HCT116 (cell line): ENCODE results near the gene ADGRD1. TPM values are rescaled to one million over a fixed set of nuclear protein-coding genes. Genes with fewer than 3 reads are reported as not detected.

Experiments used
- ATAC-seq: fragments of 200-7000 bp; cut with Tn5 transposase; 2 replicates; pipeline ENCODE4 v1.9.1; 2020; ENCODE audit warnings: mild to moderate bottlenecking, moderate library complexity
- BruUV-seq: library from RNA; stranded (reverse); fragments of 400-500 nt; replicated peaks from 2 replicates; lab custom pipeline; 2021; lab: Mats Ljungman, UMichigan
- CTCF ChIA-PET: fragments of 300-600 bp; sonication (Branson Sonifier 250); formaldehyde crosslinking; loops from one replicate; lab custom pipeline; 2021; ENCODE audit warnings: antibody characterized with exemption; lab: Charles Lee
- POLR2A ChIA-PET: fragments of 300-600, 350-600 bp; sonication (Branson Sonifier 250); formaldehyde crosslinking; loops from one replicate; lab custom pipeline; 2021; ENCODE audit warnings: antibody characterized with exemption; lab: Charles Lee
- RAD21 ChIA-PET, 2 experiments: fragments of 300-600 bp; sonication (Branson Sonifier 250); formaldehyde crosslinking; loops; one replicate each; lab custom pipeline; 2023; ENCODE audit warnings: low total read pairs in 2 of 2; ENCODE audit not compliant: uncharacterized antibody in 2 of 2, unreplicated experiment in 2 of 2, low non-redundant PET in 1 of 2; lab: Charles Lee
- DNase-seq: peaks from one replicate; pipeline ENCODE4 v3.0.0-alpha.2; 2010; ENCODE audit warnings: low read depth, low spot score
- H2AFZ ChIP-seq: fragments of 200-600 bp; shearing (Covaris generic), sonication (generic); 2 replicates; pipeline ENCODE4 v1.6.1; 2017; ENCODE audit warnings: low read depth, mixed run types, mixed read lengths, antibody characterized with exemption, low read length; ENCODE audit not compliant: poor library complexity, severe bottlenecking
- H3K27ac ChIP-seq: 2 replicates; pipeline ENCODE4 v1.5.1; 2012; ENCODE audit warnings: low read depth, low read length
- H3K27me3 ChIP-seq: fragments of 200-600 bp; sonication (generic); 2 replicates; pipeline ENCODE4 v1.6.1; 2016; ENCODE audit warnings: mixed run types, low read length, mixed read lengths; ENCODE audit not compliant: insufficient read depth
- H3K36me3 ChIP-seq, 2 experiments: fragments of 200-500 bp in 1 of 2; fragments of 200-600 bp in 1 of 2; sonication (Bioruptor generic) in 1 of 2; sonication (generic) in 1 of 2; 2 replicates each; pipeline versions ENCODE4 v1.5.1 to v1.6.1; 2014 to 2016; ENCODE audit warnings: low read length in 2 of 2, inconsistent platforms in 1 of 2, mixed read lengths in 1 of 2, mixed run types in 1 of 2; ENCODE audit not compliant: insufficient read depth in 2 of 2, control insufficient read depth in 1 of 2
- H3K4me1 ChIP-seq, 2 experiments: fragments of 200-600 bp in 1 of 2; sonication (generic) in 1 of 2; 2 replicates each; pipeline versions ENCODE4 v1.5.1 to v1.6.1; 2012 to 2017; ENCODE audit warnings: low read length in 2 of 2, inconsistent platforms in 1 of 2, mild to moderate bottlenecking in 1 of 2, mixed read lengths in 1 of 2, mixed run types in 1 of 2, moderate library complexity in 1 of 2; ENCODE audit not compliant: insufficient read depth in 2 of 2, control insufficient read depth in 1 of 2
- H3K4me2 ChIP-seq: fragments of 200-600 bp; sonication (generic); 2 replicates; pipeline ENCODE4 v1.6.1; 2017; ENCODE audit warnings: mixed run types, low read length, mixed read lengths
- H3K4me3 ChIP-seq, 2 experiments: fragments of 200-600 bp in 1 of 2; sonication (generic) in 1 of 2; replicated peaks in 1 of 2; 2 replicates each; pipeline ENCODE4 v1.5.1; 2011 to 2016; ENCODE audit warnings: low read length in 2 of 2, control low read depth in 1 of 2, low read depth in 1 of 2, mild to moderate bottlenecking in 1 of 2, mixed read lengths in 1 of 2, mixed run types in 1 of 2
- H3K79me2 ChIP-seq: fragments of 200-600 bp; sonication (generic); 2 replicates; pipeline ENCODE4 v1.6.1; 2017; ENCODE audit warnings: mild to moderate bottlenecking, mixed run types, low read length, moderate library complexity, mixed read lengths; ENCODE audit not compliant: insufficient read depth
- H3K9ac ChIP-seq: fragments of 200-600 bp; sonication (generic); 2 replicates; pipeline ENCODE4 v1.6.1; 2016; ENCODE audit warnings: low read length, mixed read lengths
- H3K9me2 ChIP-seq: fragments of 200-600 bp; sonication (generic), shearing (Covaris generic); 2 replicates; pipeline ENCODE4 v1.6.1; 2017; ENCODE audit warnings: mixed run types, mild to moderate bottlenecking, moderate library complexity; ENCODE audit not compliant: insufficient read depth
- H3K9me3 ChIP-seq, 2 experiments: fragments of 200-500 bp in 1 of 2; fragments of 200-600 bp in 1 of 2; sonication (Bioruptor generic) in 1 of 2; sonication (generic) in 1 of 2; 2 replicates each; pipeline ENCODE4 v1.6.1; 2014 to 2017; ENCODE audit warnings: low read length in 2 of 2, mixed read lengths in 2 of 2, inconsistent platforms in 1 of 2, low read depth in 1 of 2, mild to moderate bottlenecking in 1 of 2, mixed run types in 1 of 2, moderate library complexity in 1 of 2; ENCODE audit not compliant: control insufficient read depth in 1 of 2, insufficient read depth in 1 of 2
- H4K20me1 ChIP-seq: fragments of 200-600 bp; sonication (generic), shearing (Covaris generic); 2 replicates; pipeline ENCODE4 v1.6.1; 2017; ENCODE audit warnings: mixed run types, mild to moderate bottlenecking, moderate library complexity; ENCODE audit not compliant: insufficient read depth
- EGR1 ChIP-seq: IDR thresholded peaks from 2 replicates; pipeline ENCODE4 v1.6.1; 2012; ENCODE audit warnings: low read depth
- EZH2phosphoT487 ChIP-seq: fragments of 200-600 bp; IDR thresholded peaks from 2 replicates; pipeline ENCODE4 v1.6.1; 2018; ENCODE audit warnings: antibody characterized with exemption, borderline replicate concordance
- JUND ChIP-seq: IDR thresholded peaks from 2 replicates; pipeline ENCODE4 v1.6.1; 2012
- MAX ChIP-seq: IDR thresholded peaks from 2 replicates; pipeline ENCODE4 v1.6.1; 2012
- RAD21 ChIP-seq: IDR thresholded peaks from 2 replicates; pipeline ENCODE4 v1.6.1; 2012; ENCODE audit warnings: low read depth, mild to moderate bottlenecking
- REST ChIP-seq: IDR thresholded peaks from 2 replicates; pipeline ENCODE4 v1.6.1; 2012; ENCODE audit warnings: low read depth
- SIN3A ChIP-seq: IDR thresholded peaks from 2 replicates; pipeline ENCODE4 v1.6.1; 2012; ENCODE audit warnings: low read depth
- SP1 ChIP-seq: IDR thresholded peaks from 2 replicates; pipeline ENCODE4 v1.6.1; 2012; ENCODE audit warnings: low read depth
- ZNF274 ChIP-seq: fragments of 200-500 bp; sonication (Bioruptor generic); IDR thresholded peaks from 2 replicates; pipeline ENCODE4 v1.6.1; 2014; ENCODE audit warnings: mild to moderate bottlenecking, low read depth, low read length, inconsistent platforms
- intact Hi-C: fragments of 100-400 bp; cut with micrococcal nuclease; formaldehyde crosslinking; loops from 2 replicates; pipeline ENCODE4 v1.10.0; 2022
- total RNA-seq: library from RNA; stranded (reverse); gene quantifications from one replicate; pipeline ENCODE4 v1.2.1, GENCODE V29; 2021; ENCODE audit not compliant: unreplicated experiment
- TF ChIP-seq, protein P1 (sequence below): IDR thresholded peaks from 2 replicates; pipeline ENCODE4 v1.6.1; 2011; ENCODE audit warnings: mild to moderate bottlenecking, low read length, moderate library complexity; ENCODE audit not compliant: insufficient replicate concordance; ENCODE audit errors: extremely low read depth
- TF ChIP-seq, protein P2 (sequence below): IDR thresholded peaks from 2 replicates; pipeline ENCODE4 v1.6.1; 2012

Gene ADGRD1
- total RNA-seq, 1 experiment from 2014 or later, result 0.44 TPM

DNA sequence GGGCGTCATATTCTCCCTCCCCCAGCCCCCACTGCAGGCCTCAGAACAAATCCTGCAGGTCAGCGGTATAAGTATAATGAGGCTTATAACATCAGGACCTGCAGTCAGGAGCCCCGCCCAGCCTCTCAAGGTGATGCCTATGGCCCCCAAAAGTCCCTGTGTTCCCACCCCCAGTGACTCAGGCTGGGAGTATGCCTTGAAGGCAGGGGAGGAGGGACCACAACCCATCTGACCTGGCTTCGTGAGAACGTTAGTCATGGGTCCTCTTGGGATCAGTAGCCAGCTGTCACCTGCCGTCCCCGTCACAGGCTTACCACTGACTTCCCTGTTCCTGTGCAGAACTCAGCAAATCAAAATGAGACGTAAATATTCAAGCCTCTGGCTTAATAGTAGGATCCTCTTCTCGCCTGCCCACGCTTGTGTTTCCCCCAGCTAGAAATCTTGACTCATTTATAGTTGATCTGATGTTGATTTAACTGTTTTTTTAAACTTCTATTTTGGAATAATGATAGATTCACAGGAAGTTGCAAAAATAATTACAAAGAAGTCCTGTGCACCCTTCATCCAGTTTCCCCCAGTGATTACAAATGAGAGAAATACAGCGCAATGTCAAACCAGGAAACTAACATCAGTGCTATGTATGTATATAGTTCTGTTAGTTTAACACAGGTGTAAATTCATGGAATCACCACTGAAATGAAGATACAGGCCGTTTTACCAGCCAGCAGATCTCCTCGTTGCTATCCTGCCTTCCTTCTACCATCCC lies 107.5 kb downstream of the ADGRD1 start (continued):
- TF ChIP-seq REST (no peak), EZH2phosphoT487 (no peak), SIN3A (no peak), RAD21 (no peak), EGR1 (no peak), JUND (no peak)
- TF ChIP-seq, protein P1, sequence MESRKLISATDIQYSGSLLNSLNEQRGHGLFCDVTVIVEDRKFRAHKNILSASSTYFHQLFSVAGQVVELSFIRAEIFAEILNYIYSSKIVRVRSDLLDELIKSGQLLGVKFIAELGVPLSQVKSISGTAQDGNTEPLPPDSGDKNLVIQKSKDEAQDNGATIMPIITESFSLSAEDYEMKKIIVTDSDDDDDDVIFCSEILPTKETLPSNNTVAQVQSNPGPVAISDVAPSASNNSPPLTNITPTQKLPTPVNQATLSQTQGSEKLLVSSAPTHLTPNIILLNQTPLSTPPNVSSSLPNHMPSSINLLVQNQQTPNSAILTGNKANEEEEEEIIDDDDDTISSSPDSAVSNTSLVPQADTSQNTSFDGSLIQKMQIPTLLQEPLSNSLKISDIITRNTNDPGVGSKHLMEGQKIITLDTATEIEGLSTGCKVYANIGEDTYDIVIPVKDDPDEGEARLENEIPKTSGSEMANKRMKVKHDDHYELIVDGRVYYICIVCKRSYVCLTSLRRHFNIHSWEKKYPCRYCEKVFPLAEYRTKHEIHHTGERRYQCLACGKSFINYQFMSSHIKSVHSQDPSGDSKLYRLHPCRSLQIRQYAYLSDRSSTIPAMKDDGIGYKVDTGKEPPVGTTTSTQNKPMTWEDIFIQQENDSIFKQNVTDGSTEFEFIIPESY, result no peak
- TF ChIP-seq, all 23 proteins: peak for 0

- H3K27me3 ChIP-seq, result 0 out of 2 replicates have a peak, but pooled peaks cover under 1% of the 10 kb centered on the region
- BruUV-seq, result no TSS peak
These were observed 109.7 kb downstream of the ADGRD1 start for GRCh38 chr12:131063413-131063812.

More at GRCh38 chr12:131063413-131063812, 109.7 kb downstream of the ADGRD1 start:
- Histone ChIP-seq H3K9ac (no peak overlapping the region), H3K4me1 (0 out of 4 replicates have a peak, but pooled peaks cover 0 to 4% of the 10 kb centered on the region in 2 experiments), H3K79me2 (no peaks in the 10 kb centered on the region), H3K27ac (no peak overlapping the region), H3K4me2 (no peak overlapping the region), H3K4me3 (no peak overlapping the region), H4K20me1 (no peaks in the 10 kb centered on the region), H3K9me3 (no peaks in the 10 kb centered on the region), H3K9me2 (no peaks in the 10 kb centered on the region), H3K36me3 (no peaks in the 10 kb centered on the region), H2AFZ (no peak overlapping the region)
- TF ChIP-seq, protein P1, result no peak
- TF ChIP-seq SP1, result no peak
- no peak for TF ChIP-seq MAX
- TF ChIP-seq, protein P2, sequence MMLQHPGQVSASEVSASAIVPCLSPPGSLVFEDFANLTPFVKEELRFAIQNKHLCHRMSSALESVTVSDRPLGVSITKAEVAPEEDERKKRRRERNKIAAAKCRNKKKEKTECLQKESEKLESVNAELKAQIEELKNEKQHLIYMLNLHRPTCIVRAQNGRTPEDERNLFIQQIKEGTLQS, result no peak
- no peak for TF ChIP-seq ZNF274
- ChIA-PET CTCF (no interaction called here), POLR2A (no interaction called here), RAD21 (no interaction called here)
- no peak for ATAC-seq
- intact Hi-C loops, result no loop called here
- DNase-seq, result no peak
